Activated naive CD8-positive, alpha-beta T cell (primary cell): ENCODE measurements around the gene CFAP100.

Source experiments
- H3K27ac Mint-ChIP-seq: one replicate; pipeline ENCODE4 v1.8.0; 2021; ENCODE audit warnings: mixed read lengths
- H3K27me3 Mint-ChIP-seq: one replicate; pipeline ENCODE4 v1.8.0; 2021; ENCODE audit warnings: mixed read lengths
- H3K36me3 Mint-ChIP-seq: one replicate; pipeline ENCODE4 v1.8.0; 2021; ENCODE audit warnings: mixed read lengths
- H3K4me1 Mint-ChIP-seq: one replicate; pipeline ENCODE4 v1.8.0; 2021; ENCODE audit warnings: low read depth, mixed read lengths
- H3K4me3 Mint-ChIP-seq: one replicate; pipeline ENCODE4 v1.8.0; 2021; ENCODE audit warnings: mild to moderate bottlenecking, mixed read lengths
- H3K9me3 Mint-ChIP-seq: one replicate; pipeline ENCODE4 v1.8.0; 2021; ENCODE audit warnings: low read depth, mixed read lengths

The CFAP100 gene

DNA sequence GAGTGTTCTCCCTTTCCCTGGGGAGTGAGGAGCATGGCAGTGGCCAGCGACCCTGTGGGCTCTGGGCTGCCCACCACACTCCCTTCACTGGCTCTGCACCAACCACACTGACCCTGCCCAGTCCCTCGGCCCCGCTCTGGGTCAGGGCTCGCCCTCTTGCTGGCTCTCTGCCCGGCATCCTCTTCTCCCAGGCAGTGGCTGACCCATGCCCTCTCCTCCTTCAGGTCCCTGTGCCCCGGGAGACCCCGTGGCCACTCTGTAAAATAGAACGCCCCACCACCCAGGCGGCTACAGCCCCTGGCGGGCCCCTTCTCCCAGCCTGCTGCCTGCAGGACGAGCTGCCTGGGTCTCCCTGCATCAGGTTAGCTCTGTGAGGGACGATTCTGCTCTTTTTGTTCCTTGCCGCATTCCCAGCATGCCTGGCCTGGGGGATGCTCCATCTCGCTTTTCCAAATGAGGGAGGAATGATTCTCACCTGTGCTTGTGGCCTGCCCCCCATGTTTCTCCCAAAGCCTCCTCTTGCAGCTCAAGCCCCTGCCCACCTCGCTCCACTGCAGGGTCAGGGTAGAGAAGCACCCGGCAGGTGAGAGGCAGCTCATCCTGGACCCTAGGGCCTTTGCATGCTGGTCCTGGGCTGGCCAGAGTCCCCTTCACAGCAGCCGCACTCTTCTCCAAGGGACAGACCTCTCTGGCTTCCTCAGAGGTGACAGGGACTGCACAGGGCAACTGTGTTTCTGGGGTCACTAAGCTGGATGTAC lies 14.5 kb upstream of the CFAP100 start:
- no peaks in the 10 kb centered on the region for H3K36me3 Mint-ChIP-seq
- H3K4me3 Mint-ChIP-seq: no peak overlapping the region
- H3K9me3 Mint-ChIP-seq: no peaks in the 10 kb centered on the region
- no peak overlapping the region for H3K27ac Mint-ChIP-seq
- no peaks in the 10 kb centered on the region for H3K4me1 Mint-ChIP-seq
- peaks cover 17% of the 10 kb centered on the region for H3K27me3 Mint-ChIP-seq

DNA sequence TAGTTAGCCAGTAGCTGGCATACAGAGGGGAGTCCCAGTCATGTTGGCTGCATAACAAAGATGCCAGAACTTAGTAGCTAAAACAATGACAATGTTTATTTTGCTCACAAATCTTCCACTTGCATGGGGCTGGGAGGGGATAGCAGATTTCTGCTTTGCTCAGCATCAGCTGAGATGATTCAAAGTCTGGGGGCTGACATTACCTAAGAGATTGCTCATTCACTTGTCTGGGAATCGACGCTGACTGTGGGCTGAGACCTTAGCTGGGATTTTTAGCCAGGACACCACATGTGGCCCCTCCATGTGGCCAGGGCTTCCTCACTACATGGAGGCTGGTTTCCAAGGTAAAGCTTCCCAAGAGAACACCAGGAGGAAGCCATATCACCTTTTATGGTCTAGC lies 12.7 kb upstream of the CFAP100 start:
- no peak overlapping the region for H3K27ac Mint-ChIP-seq
- no peaks in the 10 kb centered on the region for H3K4me1 Mint-ChIP-seq
- H3K4me3 Mint-ChIP-seq: no peak overlapping the region

DNA sequence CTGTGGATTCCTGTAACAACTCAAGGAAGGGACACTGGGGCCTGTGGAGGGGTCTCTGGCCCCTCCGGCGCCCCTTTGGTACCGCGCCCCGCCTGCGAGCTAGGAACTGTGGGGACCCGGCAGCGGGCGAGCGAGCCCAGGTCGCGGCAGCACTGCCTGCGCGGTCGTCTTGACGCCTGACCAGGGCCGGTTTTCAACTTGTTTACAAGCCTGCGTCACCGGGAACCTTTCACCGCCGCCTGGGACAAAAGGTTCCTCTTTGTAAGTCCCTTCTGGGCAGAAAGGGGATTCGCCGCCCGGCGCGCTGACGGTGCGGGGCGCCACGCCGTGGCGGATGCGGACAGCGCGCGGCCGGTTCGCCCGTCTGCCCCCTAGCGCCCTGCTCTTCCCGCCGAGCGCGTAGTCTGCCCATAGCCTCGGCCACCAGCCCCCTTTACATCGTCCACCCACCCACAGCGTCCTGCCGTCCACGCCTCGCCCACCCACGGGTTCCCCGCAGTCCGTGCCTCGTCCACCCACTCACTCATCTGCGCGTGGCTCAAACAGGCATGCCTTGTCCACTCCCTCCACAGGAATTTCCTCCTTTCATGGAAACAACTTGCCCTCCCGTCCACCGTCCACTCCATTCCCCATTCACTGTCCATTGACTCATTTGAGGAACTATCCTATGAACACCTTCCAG lies 5.5 kb upstream of the CFAP100 start:
- Mint-ChIP-seq H3K36me3 (no peaks in the 10 kb centered on the region), H3K27ac (no peak overlapping the region), H3K9me3 (no peaks in the 10 kb centered on the region), H3K4me1 (peaks cover 7% of the 10 kb centered on the region), H3K27me3 (peaks cover 33% of the 10 kb centered on the region), H3K4me3 (peak overlapping the region; percentile 69)

More for the DNA sequence above, 12.7 kb upstream of the CFAP100 start:
- Mint-ChIP-seq H3K9me3 (no peaks in the 10 kb centered on the region), H3K27me3 (peaks cover 20% of the 10 kb centered on the region), H3K36me3 (no peaks in the 10 kb centered on the region)

DNA sequence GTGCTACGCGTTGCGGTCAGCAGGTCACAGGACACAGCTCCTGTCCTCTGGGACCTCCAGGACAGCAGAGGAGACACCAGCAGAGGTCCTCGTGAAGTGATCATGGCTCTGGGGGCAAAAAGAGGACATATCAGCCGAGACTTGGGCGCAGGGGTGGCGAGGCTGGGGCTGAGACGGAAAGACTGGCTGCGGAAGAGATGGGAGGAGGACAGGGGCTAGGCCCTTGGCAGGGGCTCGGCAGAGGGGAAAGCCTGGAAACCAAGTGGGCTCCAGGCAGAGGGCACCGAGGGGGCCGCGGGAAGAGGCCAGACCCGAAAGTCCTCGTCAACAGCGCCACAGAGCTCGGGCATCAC lies 4.9 kb upstream of the CFAP100 start:
- H3K27ac Mint-ChIP-seq: no peak overlapping the region
- H3K4me1 Mint-ChIP-seq: peaks cover 7% of the 10 kb centered on the region
- no peaks in the 10 kb centered on the region for H3K9me3 Mint-ChIP-seq
- H3K36me3 Mint-ChIP-seq: no peaks in the 10 kb centered on the region
- peak overlapping the region; percentile 69 for H3K4me3 Mint-ChIP-seq
- H3K27me3 Mint-ChIP-seq: peaks cover 32% of the 10 kb centered on the region

DNA sequence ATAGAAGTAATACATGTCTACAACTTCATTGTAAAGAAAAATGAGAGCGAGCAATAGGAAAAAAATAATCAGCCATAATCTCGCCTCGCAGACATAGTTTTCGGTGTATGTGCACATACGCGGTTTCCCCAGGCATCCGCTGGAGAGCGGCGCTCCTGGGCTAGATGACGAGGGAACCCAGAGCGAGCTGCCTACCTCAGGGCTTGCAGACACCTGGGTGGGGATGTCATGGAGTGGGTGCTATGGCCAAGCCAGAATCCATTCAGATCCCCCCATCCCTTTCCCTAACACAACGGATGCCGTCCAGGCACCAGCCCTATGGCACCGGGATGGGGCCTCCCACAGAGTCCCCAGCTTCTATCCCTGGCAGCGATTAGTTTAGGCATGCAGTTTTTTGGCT lies 4.5 kb upstream of the CFAP100 start:
- H3K4me3 Mint-ChIP-seq: no peak overlapping the region
- H3K4me1 Mint-ChIP-seq: peaks cover 7% of the 10 kb centered on the region
- H3K9me3 Mint-ChIP-seq: no peaks in the 10 kb centered on the region
- H3K36me3 Mint-ChIP-seq: no peaks in the 10 kb centered on the region
- peaks cover 30% of the 10 kb centered on the region for H3K27me3 Mint-ChIP-seq
- no peak overlapping the region for H3K27ac Mint-ChIP-seq

DNA sequence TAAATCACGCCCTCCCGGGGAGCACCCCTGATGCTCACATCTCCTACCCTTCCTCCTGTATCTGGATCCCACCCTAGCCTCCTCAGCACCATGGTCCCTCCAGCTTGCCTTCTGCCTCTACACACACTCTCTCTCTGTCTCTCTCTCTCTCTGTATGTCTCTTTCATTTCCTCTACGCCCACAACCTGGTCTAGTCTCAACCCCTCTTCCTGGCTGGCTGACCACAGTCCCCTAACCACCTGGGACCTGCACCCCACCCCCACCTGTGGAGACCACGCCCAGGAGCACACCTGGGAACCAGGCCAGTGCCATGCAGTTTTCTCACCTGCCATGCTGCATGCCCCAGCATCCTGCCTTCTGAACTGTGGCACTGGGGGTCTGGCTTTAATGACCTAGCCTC lies 4.0 kb upstream of the CFAP100 start:
- no peak overlapping the region for H3K4me3 Mint-ChIP-seq
- H3K27ac Mint-ChIP-seq: no peak overlapping the region
- H3K27me3 Mint-ChIP-seq: peaks cover 31% of the 10 kb centered on the region
- H3K36me3 Mint-ChIP-seq: no peaks in the 10 kb centered on the region
- H3K4me1 Mint-ChIP-seq: peaks cover 7% of the 10 kb centered on the region
- H3K9me3 Mint-ChIP-seq: no peaks in the 10 kb centered on the region

DNA sequence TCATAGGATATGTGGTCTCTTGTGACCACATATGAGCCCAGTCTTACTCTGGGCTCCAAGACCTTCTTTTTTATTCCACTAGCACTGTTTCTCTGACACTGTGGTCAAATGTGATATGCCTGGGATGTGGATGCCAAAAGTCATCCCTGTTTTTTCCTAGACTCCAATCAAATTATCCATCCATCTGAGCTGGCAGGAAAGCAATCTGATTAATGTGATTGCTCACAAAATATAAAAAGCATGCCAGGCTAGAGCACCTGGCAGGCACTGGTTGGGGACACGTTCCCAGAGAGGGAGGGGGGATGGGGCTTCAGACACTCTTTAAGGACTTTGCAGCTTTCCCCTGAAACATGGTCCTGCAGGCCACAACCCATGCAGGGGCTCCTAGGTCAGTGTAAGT lies 3.1 kb upstream of the CFAP100 start:
- Mint-ChIP-seq H3K27me3 (peaks cover 31% of the 10 kb centered on the region), H3K27ac (no peak overlapping the region), H3K4me3 (no peak overlapping the region), H3K4me1 (peaks cover 7% of the 10 kb centered on the region), H3K36me3 (no peaks in the 10 kb centered on the region), H3K9me3 (no peaks in the 10 kb centered on the region)

DNA sequence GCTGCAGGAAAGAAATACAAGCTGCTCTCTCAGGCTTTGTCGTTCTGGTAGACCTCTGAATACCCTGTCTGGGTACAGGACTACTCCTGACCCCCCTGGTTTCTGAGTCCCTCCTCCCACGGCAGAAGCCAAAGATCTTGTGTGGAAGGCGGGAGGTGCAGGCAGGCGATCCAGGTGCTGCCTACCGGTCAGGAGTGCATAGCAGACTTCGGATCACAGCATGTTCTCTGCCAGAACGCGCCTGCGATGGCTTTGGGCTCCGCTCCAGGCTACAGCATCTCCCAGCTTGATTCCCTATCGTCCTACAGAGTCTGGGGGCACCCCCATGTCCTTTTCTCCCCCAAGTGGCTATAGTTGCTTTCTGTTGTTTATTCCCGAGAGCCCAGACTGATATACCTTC lies 2.5 kb upstream of the CFAP100 start:
- Mint-ChIP-seq H3K36me3 (no peaks in the 10 kb centered on the region), H3K4me1 (peaks cover 7% of the 10 kb centered on the region), H3K27ac (no peak overlapping the region), H3K4me3 (no peak overlapping the region), H3K9me3 (no peaks in the 10 kb centered on the region), H3K27me3 (peaks cover 31% of the 10 kb centered on the region)

DNA sequence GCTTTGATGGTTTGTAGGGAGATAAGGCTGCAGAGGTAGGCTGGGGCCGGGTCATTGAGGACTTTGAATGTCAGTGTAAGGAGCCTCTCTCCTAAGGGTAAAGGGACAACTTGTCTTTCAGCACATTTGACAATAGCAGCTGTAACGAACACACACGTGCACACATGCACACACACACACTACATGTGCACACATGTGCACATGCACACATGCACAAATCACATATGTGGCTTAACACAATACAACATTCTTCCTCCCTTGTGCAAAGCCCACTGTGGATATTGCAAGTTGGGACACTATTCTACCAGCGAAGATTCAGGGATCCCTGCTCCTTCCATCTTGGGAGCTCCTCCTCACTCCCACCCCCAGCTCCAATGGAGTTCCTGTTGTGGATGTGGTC lies 1.1 kb upstream of the CFAP100 start:
- H3K9me3 Mint-ChIP-seq: no peaks in the 10 kb centered on the region
- H3K36me3 Mint-ChIP-seq: no peaks in the 10 kb centered on the region
- H3K27me3 Mint-ChIP-seq: peaks cover 31% of the 10 kb centered on the region
- no peak overlapping the region for H3K4me3 Mint-ChIP-seq
- peaks cover 7% of the 10 kb centered on the region for H3K4me1 Mint-ChIP-seq
- H3K27ac Mint-ChIP-seq: no peak overlapping the region

DNA sequence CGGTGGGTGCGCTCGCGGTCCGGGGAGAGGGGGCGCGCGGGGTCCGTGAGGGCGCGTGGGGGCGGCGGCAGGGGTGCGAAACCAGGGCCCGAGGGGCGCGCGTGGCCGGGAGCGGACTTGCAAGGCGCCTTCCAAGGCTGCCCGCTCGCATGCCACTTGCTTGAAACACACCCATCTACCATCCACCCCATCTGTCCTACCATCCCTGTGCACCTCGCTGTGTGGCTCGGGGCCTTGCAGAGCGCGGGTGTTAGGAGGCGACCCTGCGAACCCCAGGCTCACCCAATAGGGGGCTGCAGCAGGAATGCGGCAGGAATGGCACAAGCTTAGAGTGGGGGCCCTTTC lies 240 bp downstream of the CFAP100 start:
- Mint-ChIP-seq H3K36me3 (no peaks in the 10 kb centered on the region), H3K4me3 (no peak overlapping the region), H3K27ac (no peak overlapping the region), H3K9me3 (no peaks in the 10 kb centered on the region), H3K27me3 (peaks cover 27% of the 10 kb centered on the region), H3K4me1 (peaks cover under 1% of the 10 kb centered on the region)

DNA sequence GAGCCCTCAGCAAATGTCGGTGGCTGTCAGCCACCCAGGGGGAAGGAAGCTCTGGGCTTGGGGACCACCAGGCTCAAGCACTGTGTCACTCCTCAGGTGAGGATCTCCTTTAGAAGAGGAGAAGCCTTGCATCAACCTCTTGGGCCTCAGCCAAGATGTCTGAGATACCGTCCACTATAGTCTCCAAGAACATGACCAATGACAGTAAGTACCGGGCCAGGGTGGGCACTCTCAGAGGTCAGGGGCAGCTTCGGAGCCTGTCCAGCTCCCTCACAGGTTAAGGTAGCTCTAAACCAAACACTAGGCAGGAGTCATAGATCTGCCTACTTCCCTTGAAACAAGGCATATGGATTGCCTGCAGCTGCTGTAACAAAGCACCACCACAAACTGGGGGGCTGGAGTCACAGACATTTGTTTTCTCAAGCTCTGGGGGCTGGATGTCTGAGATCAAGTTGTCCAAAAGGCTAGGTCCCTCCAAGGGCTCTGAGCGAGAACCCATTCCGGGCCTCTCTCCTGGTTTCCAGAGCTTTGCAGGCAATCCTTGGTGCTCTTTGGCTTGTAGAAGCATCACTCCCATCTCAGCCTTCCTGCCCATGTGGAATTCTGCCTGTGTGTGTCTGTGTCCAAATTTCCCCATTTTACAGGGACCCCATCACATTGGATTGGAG lies 1.3 kb downstream of the CFAP100 start:
- Mint-ChIP-seq H3K27me3 (peaks cover 26% of the 10 kb centered on the region), H3K36me3 (no peaks in the 10 kb centered on the region), H3K4me1 (no peaks in the 10 kb centered on the region), H3K9me3 (no peaks in the 10 kb centered on the region), H3K4me3 (no peak overlapping the region), H3K27ac (no peak overlapping the region)

DNA sequence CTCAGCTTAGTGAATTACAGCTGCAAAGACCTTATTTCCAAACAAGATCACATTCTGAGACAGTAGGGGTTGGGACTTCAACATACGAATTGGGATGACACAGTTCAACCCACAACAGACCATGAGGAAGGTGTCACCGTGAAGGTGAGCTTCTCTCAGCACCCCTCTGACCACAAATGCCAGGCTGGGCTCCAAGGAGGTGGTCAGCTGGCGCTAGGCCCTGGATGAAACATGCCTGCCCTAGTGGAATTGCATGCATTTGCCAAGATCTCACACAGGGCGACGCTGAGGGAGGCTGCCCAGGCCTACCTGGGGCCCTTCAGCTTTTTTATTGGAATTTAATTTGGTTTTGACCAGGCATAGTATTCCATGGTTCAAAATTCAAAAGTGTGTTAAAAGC lies 1.8 kb downstream of the CFAP100 start:
- no peak overlapping the region for H3K27ac Mint-ChIP-seq
- H3K36me3 Mint-ChIP-seq: no peaks in the 10 kb centered on the region
- no peak overlapping the region for H3K4me3 Mint-ChIP-seq
- H3K4me1 Mint-ChIP-seq: no peaks in the 10 kb centered on the region
- peaks cover 21% of the 10 kb centered on the region for H3K27me3 Mint-ChIP-seq
- H3K9me3 Mint-ChIP-seq: no peaks in the 10 kb centered on the region

DNA sequence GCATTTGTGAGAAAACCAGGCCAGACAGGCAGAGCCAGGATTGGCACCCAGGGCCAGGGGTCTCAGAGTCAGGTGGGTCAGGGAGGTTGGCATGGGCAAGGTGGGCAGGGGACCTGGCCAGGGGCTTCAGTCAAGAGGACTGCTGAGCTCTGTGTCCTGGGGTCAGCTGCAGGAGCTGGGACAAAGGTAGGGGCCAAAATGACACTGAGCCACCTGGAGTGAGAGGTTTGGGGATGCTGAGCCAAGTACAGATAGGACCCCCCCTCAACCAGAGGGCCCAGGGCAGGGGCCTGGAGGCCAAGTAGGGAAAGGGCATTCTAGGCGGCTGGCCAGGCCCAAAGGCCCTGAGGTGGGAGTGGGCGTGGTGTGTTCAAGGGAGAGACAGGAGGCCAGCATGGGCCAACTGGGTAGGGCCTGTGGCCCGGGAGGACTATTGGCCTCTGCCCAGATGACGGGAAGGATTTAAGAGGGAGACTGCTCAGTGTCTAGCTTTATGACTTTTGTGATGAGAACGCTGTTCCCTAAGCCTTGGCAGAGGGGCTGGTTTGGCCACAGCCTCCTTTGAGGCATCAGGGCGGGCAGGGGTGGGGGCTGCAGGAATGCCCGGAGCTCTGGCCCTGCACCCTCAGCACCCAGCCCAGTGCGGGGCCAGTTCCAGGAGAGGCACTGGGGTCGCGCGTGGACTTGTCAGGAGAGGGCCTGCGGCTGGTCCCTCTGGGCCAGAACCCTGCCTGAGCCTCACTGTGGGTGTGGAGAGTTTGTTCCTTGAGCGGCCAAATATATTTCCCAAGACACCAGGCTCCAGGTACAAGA lies 3.1 kb downstream of the CFAP100 start:
- H3K27me3 Mint-ChIP-seq: peaks cover 21% of the 10 kb centered on the region
- H3K36me3 Mint-ChIP-seq: no peaks in the 10 kb centered on the region
- H3K4me1 Mint-ChIP-seq: no peaks in the 10 kb centered on the region
- no peak overlapping the region for H3K4me3 Mint-ChIP-seq
- no peaks in the 10 kb centered on the region for H3K9me3 Mint-ChIP-seq
- no peak overlapping the region for H3K27ac Mint-ChIP-seq

DNA sequence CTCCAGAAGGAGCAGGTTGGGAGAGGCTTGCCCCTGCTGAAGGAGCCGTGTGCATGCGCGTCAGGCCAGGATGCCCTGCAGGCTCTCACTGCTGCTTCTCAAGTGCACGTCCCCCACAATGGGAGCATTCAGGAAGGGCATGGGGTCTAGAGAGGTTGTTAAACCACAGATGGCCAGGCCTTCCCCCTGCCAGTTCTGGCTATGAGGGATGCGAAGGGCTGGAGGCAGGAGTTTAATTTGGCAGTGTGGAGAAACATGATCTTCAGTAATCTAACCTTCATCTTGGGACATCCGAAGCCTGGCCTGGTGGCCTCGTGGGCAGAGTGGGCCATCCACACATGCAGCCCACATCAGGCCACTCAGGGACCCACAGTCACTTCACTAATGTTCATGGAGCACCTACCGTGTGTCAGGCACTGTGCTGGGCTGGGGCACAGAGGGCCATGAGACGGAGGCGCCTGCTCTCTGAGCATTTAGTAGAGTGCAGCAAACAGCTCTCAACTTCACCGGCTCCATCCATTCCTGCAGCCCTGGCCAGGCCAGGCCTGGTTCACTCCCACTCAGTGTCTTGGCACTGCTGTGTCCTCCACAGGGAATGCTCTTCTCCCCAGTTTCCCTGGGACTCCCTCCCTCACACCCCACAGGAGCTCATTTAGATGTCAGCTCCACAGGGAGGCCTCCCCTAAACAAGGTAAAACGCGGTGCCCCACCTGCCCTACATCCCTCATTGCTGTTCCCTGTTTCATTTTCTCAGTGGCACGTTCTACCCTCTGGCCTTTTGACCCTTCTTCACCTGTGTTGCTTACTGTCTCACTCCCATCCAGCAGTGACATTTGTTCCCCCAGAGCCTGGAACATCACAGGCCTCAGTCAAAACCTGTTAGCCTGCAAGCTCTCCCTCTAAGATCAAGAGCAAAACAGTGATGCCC lies 4.0 kb downstream of the CFAP100 start:
- Mint-ChIP-seq H3K36me3 (no peaks in the 10 kb centered on the region), H3K27ac (no peak overlapping the region), H3K9me3 (no peaks in the 10 kb centered on the region), H3K4me1 (no peaks in the 10 kb centered on the region), H3K4me3 (no peak overlapping the region), H3K27me3 (peaks cover 14% of the 10 kb centered on the region)
